ENCODE results near the gene GPR162.

The GPR162 gene

DNA sequence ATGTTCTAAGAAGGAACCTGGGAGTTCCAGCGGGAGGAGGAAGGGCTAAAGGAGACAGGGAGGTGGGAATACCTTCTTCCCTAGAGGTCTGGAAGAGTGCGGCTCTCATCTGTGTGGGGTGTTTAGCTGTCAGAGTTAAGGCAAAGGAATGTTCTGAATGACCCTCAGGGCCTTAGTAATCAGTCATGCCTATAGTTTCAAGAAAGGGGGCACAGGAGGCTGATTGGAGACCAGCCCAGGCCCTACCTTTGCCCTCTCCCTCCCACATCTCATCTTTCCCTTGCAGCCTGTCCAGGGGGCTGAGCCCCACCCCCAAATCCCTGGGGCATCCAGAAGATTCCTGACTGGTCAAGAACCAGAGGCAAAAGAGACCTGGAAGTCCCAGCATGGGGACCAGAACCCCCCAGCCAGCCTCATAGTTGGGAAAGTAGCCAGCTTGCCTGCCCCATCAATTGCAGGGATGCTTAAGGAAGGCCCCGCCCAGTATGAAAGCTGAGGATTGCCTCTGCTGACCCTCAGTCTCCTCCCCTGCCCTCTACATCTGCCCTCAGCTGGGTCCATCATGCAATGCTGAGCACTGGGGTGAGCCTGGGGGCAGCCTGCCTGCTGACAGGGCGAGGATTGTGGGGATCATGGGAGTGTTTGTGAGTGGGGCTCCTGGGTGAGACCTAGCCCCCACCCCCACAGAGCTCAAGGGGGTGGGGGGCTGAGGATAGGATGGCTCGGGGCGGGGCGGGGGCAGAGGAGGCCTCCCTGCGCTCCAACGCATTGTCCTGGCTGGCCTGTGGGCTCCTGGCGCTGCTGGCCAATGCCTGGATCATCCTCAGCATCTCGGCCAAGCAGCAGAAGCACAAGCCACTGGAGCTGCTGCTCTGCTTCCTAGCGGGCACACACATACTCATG is 1.8 kb downstream of the GPR162 start:
- no peak for DNase-seq (ENCODE audit: low read depth, low spot score)

DNA sequence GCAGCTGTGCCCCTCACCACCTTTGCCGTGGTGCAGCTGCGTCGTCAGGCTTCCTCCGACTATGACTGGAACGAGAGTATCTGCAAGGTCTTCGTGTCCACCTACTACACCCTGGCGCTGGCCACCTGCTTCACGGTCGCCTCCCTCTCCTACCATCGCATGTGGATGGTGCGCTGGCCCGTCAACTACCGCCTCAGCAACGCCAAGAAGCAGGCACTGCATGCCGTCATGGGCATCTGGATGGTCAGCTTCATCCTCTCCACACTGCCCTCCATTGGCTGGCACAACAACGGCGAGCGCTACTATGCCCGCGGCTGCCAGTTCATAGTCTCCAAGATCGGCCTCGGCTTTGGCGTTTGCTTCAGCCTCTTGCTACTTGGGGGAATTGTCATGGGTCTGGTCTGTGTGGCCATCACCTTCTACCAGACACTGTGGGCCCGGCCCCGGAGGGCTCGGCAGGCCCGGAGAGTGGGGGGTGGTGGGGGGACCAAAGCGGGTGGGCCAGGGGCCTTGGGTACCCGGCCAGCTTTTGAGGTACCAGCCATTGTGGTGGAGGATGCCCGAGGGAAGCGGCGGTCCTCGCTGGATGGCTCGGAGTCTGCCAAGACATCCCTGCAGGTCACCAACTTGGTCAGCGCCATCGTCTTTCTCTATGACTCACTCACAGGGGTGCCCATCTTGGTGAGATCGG is 2.6 kb downstream of the GPR162 start:
- DNase-seq (ENCODE audit: low read depth, low spot score), result no peak

DNA sequence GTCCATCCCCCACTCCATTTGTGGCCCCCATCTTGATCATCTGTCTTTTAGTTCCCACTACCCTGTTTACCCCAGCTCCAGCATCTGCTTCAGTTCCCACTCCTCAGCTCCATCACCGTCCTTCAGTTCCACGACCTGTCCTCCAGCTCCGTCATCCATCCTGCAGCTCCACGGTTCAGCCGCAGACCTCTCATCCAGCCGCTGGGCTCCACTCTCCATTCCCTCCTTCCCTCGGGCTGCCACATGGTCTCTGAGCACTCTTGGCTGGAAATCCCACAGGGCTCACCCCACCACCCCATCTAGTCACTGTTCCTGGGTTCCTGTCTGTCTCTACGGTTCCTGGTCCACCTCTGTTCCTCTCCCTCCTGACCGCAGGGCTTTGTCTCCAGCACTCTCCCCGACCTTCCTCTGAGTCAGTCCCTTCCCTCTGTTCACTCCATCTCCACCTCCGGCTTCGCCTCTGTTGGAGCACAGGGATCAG is 3.3 kb downstream of the GPR162 start:
- DNase-seq (ENCODE audit: low read depth, low spot score), result peak; percentile 48

DNA sequence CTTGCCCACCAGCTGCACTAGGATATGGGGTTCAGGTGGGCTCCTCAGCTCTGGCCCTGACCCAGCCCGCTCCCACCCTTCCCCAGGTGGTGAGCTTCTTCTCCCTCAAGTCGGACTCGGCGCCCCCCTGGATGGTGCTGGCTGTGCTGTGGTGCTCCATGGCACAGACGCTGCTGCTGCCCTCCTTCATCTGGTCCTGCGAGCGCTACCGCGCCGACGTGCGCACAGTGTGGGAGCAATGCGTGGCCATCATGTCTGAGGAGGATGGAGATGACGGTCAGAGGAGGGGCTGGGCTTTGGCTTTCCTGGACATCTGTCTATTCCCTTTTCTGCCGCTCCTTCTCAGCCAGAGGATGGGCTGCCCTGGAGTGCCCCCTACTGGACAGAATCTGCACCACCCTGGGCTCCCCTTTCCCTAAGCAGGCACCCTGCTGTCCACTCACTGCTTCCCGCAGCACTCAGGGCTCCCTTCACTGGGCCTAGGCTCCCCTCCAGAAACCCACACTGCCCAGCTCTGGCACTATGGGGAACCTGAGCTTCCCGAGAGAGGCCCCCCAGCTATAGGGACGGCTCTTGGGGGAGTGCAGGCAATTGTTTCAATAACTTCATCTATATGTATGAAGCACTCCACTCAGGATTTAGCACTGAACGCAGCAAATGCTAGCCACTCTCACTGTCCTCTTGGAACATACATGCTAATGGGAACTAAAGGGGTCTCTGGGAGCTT is 3.9 kb downstream of the GPR162 start:
- peak; percentile 93 for DNase-seq (ENCODE audit: low read depth, low spot score)

DNA sequence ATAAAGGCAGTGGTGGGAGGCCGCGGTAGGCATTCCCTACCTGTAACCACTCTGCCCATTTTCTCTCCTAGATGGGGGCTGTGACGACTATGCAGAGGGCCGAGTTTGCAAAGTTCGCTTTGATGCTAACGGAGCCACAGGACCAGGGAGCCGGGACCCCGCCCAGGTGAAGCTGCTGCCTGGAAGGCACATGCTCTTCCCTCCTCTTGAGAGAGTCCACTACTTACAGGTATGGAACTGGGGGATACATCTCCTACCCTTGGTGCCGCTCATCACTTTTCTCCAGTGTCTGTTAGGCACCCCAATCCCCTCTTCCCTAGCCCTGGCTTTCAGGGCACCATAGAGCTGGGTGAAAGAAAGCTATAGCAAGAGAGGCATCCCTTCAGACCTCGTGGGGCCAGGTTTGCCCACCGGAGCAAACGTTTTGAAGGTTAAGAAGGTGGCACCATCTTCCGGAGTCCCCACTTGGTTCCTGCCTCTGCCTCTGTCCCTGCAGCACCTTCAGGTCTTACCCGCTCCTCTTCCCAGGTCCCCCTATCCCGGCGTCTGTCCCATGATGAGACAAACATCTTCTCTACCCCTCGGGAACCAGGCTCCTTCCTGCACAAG is 4.6 kb downstream of the GPR162 start:
- DNase-seq (ENCODE audit: low read depth, low spot score), result no peak

DNA sequence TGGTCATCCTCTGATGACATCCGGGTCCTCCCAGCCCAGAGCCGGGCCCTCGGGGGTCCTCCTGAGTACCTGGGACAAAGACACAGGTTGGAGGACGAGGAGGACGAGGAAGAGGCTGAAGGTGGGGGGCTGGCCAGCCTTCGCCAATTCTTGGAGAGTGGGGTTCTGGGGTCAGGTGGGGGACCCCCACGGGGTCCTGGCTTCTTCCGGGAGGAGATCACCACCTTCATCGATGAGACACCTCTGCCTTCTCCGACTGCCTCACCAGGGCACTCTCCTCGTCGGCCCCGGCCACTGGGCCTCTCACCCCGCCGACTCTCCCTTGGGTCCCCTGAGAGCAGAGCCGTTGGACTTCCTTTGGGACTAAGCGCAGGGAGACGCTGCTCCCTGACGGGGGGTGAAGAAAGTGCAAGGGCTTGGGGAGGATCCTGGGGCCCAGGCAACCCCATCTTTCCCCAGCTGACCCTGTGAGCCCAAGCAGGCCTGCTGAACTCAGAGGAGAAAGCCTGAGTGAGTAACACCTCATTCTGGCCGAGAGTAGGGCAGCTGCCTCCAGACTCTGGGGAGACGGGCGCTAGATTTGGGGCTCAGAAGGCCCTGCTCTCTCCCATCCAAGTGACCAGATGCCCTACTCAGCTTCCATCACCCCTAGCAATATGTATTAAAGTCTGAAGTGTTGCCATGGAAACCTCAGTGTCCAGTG is 5.3 kb downstream of the GPR162 start:
- DNase-seq (ENCODE audit: low read depth, low spot score), result no peak

DNA sequence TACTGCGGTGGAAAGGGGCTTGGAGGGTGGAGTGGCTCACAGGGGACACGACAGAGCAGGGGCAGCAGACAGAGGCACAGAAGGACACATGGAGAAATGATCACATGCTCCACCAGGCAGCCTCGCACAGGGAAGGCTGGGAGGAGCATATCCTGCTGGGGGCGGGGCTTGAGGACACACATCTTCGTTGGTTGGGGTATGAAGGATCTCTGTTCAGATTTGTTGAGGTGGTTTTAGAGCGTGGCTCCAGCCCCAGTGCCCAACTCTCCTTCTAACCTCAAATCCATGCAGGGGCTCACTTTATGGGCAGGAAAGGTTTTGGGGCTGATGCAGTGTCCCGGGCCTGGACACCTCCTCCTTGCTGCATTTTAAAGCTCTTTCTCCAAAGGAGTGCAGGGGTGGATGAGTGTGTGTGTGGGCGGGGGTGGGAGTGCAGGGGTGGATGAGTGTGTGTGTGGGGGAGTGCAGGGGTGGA is 5.9 kb downstream of the GPR162 start:
- DNase-seq (ENCODE audit: low read depth, low spot score), result peak; percentile 72

DNA sequence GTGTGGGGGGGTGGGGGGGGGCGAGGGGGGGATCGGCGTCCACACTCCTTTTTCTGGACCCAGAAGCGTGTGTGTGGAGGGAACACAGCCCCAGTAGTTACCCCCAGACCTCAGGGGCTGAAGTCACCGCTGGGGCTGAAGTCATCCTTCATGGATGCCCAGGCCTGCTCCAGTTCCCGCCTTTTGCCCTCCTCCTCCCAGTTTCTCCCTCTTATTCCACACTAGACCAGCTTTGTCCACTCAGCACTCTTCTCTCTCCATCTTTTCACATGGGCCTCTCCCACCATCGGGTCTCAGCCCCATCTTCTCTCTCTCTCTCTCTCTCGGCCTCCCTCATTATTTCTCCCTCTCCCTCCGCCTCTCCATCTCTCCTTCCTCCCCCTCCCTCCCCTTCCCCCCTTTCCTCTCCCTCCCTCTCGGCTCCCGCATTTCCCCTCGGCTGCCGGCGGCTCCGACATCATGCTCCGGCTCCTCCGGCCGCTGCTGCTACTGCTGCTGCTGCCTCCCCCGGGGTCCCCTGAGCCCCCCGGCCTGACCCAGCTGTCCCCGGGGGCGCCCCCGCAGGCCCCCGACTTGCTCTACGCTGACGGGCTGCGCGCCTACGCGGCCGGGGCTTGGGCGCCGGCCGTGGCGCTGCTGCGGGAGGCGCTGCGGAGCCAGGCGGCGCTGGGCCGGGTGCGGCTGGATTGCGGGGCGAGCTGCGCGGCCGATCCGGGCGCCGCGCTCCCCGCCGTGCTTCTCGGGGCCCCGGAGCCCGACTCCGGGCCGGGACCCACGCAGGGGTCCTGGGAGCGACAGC is 6.6 kb downstream of the GPR162 start, which contains the start of gene P3H3:
Gene P3H3, plus strand, starts transcription at position 426 of the 799 bp plus-strand sequence. Its CDS starts 34 bp downstream, at position 460.
- peak; percentile 73 for DNase-seq (ENCODE audit: low read depth, low spot score)

DNA sequence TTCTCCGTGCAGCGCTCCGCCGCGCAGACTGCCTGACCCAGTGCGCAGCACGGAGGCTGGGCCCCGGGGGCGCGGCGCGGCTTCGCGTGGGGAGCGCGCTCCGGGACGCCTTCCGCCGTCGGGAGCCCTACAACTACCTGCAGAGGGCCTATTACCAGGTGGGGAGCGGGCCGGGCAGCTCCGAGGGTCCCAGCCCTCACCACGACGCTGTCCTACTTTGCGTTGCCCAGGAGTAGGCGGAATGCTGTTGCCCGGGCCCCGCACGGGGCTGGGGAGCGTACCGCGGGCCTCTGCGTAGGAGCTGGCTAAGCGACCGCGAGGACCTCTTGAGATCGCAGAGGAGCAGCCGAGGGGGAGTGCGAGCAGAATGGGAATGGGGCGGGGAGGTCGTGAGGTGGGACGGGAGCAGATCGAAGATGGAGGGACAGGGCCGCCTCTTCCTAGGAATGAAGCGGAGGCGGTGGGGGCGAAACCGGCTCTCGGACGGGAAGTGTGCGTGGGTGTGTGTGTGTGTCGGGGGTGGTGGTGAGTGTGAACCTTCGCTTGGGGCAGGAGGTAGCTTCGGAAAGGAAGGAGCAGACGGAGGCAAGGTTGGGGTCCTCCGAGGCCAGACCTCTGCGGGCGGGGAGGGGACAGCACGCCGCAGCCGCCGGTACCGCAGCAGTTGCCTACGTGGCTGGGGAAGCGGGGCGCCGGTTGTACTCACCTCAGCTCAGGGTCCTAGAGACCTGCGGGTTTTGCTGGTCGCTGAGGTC is 7.3 kb downstream of the GPR162 start:
- peak; percentile 82 for DNase-seq (ENCODE audit: low read depth, low spot score)

DNA sequence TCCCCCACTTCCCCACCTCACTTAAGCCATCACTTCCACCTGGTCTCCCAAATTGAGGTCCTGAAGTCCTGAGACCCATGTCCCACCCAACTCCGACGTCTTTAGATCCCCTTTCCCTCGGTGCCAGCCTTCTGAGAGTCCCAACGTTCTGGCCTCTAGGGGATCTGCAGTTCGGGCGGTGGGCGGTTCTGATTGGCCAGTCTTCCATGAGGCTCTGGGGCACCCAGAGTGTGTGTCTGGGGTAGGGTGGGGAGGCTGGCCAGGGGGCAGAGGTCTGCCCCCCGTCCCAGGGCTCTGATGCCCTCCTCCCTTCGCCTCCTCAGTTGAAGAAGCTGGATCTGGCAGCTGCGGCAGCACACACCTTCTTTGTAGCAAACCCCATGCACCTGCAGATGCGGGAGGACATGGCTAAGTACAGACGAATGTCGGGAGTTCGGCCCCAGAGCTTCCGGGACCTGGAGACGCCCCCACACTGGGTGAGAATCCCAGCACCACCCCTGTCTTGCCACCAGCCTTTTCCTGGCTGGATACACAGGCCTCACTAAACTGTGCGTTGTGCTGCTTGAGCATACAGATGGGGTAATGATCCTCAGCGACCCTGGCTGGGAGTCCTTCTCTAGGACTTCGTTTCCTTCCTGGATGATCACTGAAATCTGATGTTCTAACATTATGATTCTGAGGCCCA is 8.1 kb downstream of the GPR162 start:
- no peak for DNase-seq (ENCODE audit: low read depth, low spot score)

DNA sequence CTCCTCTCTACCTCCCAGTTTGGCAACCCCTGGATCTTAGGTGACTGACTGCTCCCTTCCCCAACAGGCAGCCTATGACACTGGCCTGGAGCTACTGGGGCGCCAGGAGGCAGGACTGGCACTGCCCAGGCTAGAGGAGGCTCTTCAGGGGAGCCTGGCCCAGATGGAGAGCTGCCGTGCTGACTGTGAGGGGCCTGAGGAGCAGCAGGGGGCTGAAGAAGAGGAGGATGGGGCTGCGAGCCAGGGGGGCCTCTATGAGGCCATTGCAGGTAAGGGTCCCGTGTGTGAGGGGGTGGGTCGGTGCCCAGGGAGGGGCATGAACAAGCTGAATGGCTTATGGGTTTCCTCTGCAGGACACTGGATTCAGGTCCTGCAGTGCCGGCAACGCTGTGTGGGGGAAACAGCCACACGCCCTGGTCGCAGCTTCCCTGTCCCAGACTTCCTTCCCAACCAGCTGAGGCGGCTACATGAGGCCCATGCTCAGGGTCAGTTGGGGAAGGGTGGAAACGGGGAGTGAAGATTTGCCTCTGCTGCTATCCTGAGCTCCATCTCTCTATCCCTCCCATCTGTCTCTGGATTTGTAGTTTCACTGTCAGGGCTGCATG is 8.8 kb downstream of the GPR162 start:
- DNase-seq (ENCODE audit: low read depth, low spot score), result no peak

DNA sequence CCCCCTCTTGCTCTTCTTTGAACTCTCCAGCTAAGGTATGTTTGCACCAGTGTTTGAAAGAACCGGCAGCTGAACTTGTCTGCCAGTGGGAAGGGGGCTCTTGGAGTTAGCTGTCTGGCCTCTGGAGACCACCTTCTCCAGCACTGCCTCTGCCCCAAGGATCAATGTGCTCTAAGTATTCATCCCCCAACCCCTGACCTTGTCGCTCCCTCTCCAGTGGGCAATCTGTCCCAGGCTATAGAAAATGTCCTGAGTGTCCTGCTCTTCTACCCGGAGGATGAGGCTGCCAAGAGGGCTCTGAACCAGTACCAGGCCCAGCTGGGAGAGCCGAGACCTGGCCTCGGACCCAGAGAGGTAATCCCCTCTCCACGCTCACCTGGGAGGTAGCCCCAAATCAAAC is 9.4 kb downstream of the GPR162 start:
- no peak for DNase-seq (ENCODE audit: low read depth, low spot score)

DNA sequence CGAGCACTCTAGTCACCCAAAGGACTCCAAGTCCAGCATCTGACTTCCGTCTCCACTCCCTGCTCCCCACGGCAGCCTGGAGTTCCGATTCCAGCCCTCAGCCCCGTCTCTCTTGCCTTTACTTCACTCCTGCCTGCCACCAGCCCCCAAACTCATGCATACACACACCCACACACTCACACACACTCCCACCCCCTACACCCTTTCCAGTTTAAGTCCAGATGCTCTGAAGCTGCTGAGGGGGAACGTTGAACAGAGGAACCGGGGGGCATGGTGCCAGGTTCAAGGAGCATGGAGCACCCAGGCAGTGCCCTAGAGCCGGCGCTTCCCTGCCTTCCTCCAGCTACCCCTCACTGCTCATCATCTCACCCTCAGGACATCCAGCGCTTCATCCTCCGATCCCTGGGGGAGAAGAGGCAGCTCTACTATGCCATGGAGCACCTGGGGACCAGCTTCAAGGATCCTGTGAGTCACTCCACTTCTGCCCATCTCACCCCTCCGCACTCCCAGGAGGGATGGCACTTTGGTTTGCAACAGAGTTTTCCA is 9.9 kb downstream of the GPR162 start:
- no peak for DNase-seq (ENCODE audit: low read depth, low spot score)

DNA sequence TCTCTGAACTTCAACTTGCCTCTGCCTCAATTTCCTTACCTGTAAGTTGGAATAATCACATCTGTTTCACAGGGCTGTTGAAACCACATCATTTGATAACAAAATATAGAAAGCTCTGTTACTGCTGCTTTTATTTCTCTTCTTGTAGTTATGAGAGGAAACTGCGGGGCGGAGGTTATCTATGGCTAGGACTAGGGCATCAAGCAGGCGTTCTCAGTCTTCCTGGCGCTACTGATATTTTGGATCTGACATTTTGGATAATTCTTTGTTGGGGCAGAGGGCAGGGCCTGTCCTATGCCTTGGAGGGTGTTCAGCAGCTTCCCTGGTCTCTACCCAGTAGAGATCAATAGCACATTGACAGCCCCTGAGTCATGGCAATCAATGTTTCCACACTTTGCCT is 10.5 kb downstream of the GPR162 start:
- DNase-seq (ENCODE audit: low read depth, low spot score), result no peak

DNA sequence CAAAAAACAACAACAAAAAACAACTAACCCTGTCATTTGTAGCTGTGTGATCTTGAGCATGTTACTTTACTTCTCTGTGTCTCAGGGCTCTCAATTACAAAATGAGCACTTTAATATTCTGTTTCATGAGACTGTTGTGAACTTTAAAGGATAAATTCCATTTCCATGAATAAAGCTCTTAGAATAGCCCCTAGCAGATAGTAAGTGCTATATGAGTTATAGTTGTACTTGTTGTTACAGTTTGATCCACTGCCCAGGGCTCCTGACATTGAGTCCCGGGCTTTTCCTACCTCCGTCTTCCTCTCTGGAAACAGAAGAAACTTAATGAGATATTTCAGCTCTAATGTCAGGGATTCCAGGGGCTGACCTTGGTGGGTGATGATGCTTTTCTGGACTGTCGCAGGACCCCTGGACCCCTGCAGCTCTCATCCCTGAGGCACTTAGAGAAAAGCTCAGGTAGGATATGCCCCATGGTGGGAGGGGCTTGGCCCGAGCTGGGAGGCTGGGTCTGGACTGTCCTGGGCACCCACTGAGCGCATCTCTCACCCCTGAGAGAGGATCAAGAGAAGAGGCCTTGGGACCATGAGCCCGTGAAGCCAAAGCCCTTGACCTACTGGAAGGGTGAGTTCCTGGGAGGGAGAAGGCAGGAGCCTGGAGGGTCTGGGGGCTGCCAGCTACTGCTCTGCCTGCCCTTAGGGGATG is 11.7 kb downstream of the GPR162 start:
- no peak for DNase-seq (ENCODE audit: low read depth, low spot score)

DNA sequence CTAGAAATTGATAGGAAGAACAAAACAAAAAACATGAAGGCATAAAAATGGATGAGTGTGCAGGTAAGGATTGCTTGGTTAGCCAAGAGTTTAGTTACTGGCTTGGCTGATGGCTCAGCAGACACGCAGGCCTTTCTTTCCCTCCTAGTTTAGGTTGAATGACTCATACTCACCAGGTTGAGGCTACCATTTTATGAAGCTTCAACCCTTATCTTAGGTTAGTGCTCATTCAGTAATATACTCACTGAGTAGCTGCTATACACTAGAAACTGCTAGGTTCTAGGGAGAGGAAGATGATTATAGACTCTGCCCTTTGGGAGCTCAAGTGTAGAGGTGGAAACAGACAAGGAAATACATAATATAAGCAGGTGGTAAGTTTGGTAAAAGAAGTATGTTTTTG is 12.6 kb downstream of the GPR162 start:
- DNase-seq (ENCODE audit: low read depth, low spot score), result no peak

DNA sequence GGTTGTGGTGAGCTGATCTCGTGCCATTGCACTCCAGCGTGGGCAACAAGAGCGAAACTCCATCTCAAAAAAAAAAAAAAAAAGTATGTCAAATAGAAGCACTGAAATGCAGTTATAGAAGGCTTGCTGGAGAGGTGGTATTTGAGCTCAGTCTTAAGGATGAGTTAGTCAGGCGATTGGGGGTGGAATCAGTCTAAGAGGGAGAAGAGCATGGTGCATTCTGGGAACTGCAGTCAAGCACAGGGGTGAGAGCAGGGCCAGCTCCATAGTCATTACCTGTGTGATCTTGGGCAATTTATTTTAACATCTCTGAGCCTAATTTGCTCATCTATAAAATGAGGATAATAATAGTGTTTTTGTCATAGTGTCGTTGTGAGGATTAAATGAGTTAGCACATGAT is 13.3 kb downstream of the GPR162 start:
- DNase-seq (ENCODE audit: low read depth, low spot score), result no peak

All from astrocyte of the hippocampus (primary cell).